Karpas-422 (cell line): ENCODE results near the gene PCARE. TPM values are rescaled to one million over a fixed set of nuclear protein-coding genes. Genes with fewer than 3 reads are reported as not detected.

ENCODE experiments used
- DNase-seq: peaks from one replicate; pipeline ENCODE4 v3.0.0-alpha.2; 2015
- H2AFZ ChIP-seq: fragments of 200-600 bp; sonication (generic); 2 replicates; pipeline ENCODE4 v1.6.1; 2014; ENCODE audit warnings: antibody characterized with exemption, low read length, mixed read lengths
- H3K27ac ChIP-seq: fragments of 200-600 bp; sonication (generic); 2 replicates; pipeline ENCODE4 v1.5.1; 2014; ENCODE audit warnings: mild to moderate bottlenecking, low read length, moderate library complexity
- H3K27me3 ChIP-seq: fragments of 200-600 bp; sonication (generic); 2 replicates; pipeline ENCODE4 v1.6.1; 2014; ENCODE audit warnings: low read length, mixed read lengths
- H3K36me3 ChIP-seq: fragments of 200-600 bp; sonication (generic); 2 replicates; pipeline ENCODE4 v1.6.1; 2014; ENCODE audit warnings: low read length, mixed read lengths; ENCODE audit not compliant: insufficient read depth
- H3K4me1 ChIP-seq: fragments of 200-600 bp; sonication (generic); 2 replicates; pipeline ENCODE4 v1.6.1; 2014; ENCODE audit warnings: mild to moderate bottlenecking, low read length, mixed read lengths
- H3K4me2 ChIP-seq: fragments of 200-600 bp; sonication (generic); 2 replicates; pipeline ENCODE4 v1.6.1; 2014; ENCODE audit warnings: low read length, low read depth, mild to moderate bottlenecking; ENCODE audit not compliant: poor library complexity, severe bottlenecking
- H3K4me3 ChIP-seq: fragments of 200-600 bp; sonication (generic); 2 replicates; pipeline ENCODE4 v1.5.1; 2014; ENCODE audit warnings: mild to moderate bottlenecking, antibody characterized with exemption, low read length, mixed read lengths
- H3K79me2 ChIP-seq: fragments of 200-600 bp; sonication (generic); 2 replicates; pipeline ENCODE4 v1.6.1; 2014; ENCODE audit warnings: mild to moderate bottlenecking, low read length, mixed read lengths
- H3K9ac ChIP-seq: fragments of 200-600 bp; sonication (generic); 2 replicates; pipeline ENCODE4 v1.6.0; 2014; ENCODE audit warnings: low read length
- H3K9me2 ChIP-seq: fragments of 200-600 bp; sonication (generic), shearing (Covaris generic); replicated peaks from 2 replicates; pipeline ENCODE4 v1.6.0; 2014; ENCODE audit warnings: mild to moderate bottlenecking, low read length, moderate library complexity; ENCODE audit not compliant: insufficient read depth
- H3K9me3 ChIP-seq: fragments of 300-700, 200-600 bp; sonication (generic); 2 replicates; pipeline ENCODE4 v1.6.1; 2014; ENCODE audit warnings: low read length, mixed read lengths
- H4K20me1 ChIP-seq: fragments of 200-600 bp; sonication (generic); 2 replicates; pipeline ENCODE4 v1.6.1; 2014; ENCODE audit warnings: mild to moderate bottlenecking, antibody characterized with exemption, low read length, low read depth; ENCODE audit not compliant: insufficient read depth
- total RNA-seq: library from RNA; depleted of rRNA; stranded (reverse); fragments of >200 nt; shearing (Covaris generic); gene quantifications from 2 replicates; pipeline ENCODE4 v1.2.3, GENCODE V29; 2014; ENCODE audit warnings: low replicate concordance; rRNA removed

The PCARE gene
- not detected in 2 replicates for total RNA-seq

- no peak within 1 kb of the TSS for H3K4me2 ChIP-seq
- no peaks in the 10 kb centered on the region for H4K20me1 ChIP-seq
- no peak within 1 kb of the TSS for H2AFZ ChIP-seq
- no peaks in the 10 kb centered on the region for H3K9me3 ChIP-seq
- H3K79me2 ChIP-seq, result no peaks in the 10 kb centered on the region
- no peak within 1 kb of the TSS for H3K27ac ChIP-seq
- no peak within 1 kb of the TSS for H3K9ac ChIP-seq
- no peak within 1 kb of the TSS for H3K4me3 ChIP-seq
- peaks cover 6% of the 10 kb centered on the region for H3K4me1 ChIP-seq
- no peaks in the 10 kb centered on the region for H3K27me3 ChIP-seq
- no peaks in the 10 kb centered on the region for H3K9me2 ChIP-seq
- H3K36me3 ChIP-seq, result no peaks in the 10 kb centered on the region
- DNase-seq, result no peak
Observed at GRCh38 chr2:29074411-29074810, at the start of gene PCARE. Gene PCARE, minus strand, starts transcription at chr2:29074523. Its CDS starts 262 bp downstream, at chr2:29074261.

- Histone ChIP-seq H3K4me3 (no peak overlapping the region), H3K9me3 (no peaks in the 10 kb centered on the region), H3K79me2 (no peaks in the 10 kb centered on the region), H3K9ac (no peak overlapping the region), H4K20me1 (no peaks in the 10 kb centered on the region), H3K27ac (no peak overlapping the region), H3K36me3 (no peaks in the 10 kb centered on the region), H3K27me3 (no peaks in the 10 kb centered on the region; the same call in 1 of the 2 replicates), H3K9me2 (no peaks in the 10 kb centered on the region), H3K4me1 (0 out of 2 replicates have a peak, but pooled peaks cover 2% of the 10 kb centered on the region), H3K4me2 (no peak overlapping the region), H2AFZ (no peak overlapping the region)
- DNase-seq, result no peak
Observed at GRCh38 chr2:29123617-29124349, 49.5 kb upstream of the PCARE start.

- Histone ChIP-seq H3K27ac (no peak overlapping the region), H2AFZ (no peak overlapping the region), H3K79me2 (no peaks in the 10 kb centered on the region)
Observed at GRCh38 chr2:29120846-29121245, 46.5 kb upstream of the PCARE start.

GRCh38 chr2:29119211-29119610 is 44.9 kb upstream of the PCARE start:
- no peak overlapping the region for H3K4me3 ChIP-seq
- H3K9me2 ChIP-seq, result no peaks in the 10 kb centered on the region
- H3K27me3 ChIP-seq, result no peaks in the 10 kb centered on the region
- no peak overlapping the region for H3K4me2 ChIP-seq
- H3K27ac ChIP-seq, result no peak overlapping the region
- H3K9ac ChIP-seq, result no peak overlapping the region
- H3K79me2 ChIP-seq, result no peaks in the 10 kb centered on the region
- no peaks in the 10 kb centered on the region for H3K36me3 ChIP-seq
- H4K20me1 ChIP-seq, result no peaks in the 10 kb centered on the region
- peaks cover 5% of the 10 kb centered on the region for H3K4me1 ChIP-seq
- DNase-seq, result no peak
- H3K9me3 ChIP-seq, result no peaks in the 10 kb centered on the region
- no peak overlapping the region for H2AFZ ChIP-seq

More at GRCh38 chr2:29120846-29121245, 46.5 kb upstream of the PCARE start:
- H3K4me2 ChIP-seq, result no peak overlapping the region
- H3K9me3 ChIP-seq, result no peaks in the 10 kb centered on the region
- no peak for DNase-seq
- H4K20me1 ChIP-seq, result no peaks in the 10 kb centered on the region
- no peak overlapping the region for H3K4me3 ChIP-seq
- H3K9ac ChIP-seq, result no peak overlapping the region
- H3K4me1 ChIP-seq, result peaks cover 5% of the 10 kb centered on the region
- H3K9me2 ChIP-seq, result no peaks in the 10 kb centered on the region
- H3K36me3 ChIP-seq, result no peaks in the 10 kb centered on the region
- H3K27me3 ChIP-seq, result no peaks in the 10 kb centered on the region; the same call in 1 of the 2 replicates

GRCh38 chr2:29117636-29118303 is 43.4 kb upstream of the PCARE start:
- H2AFZ ChIP-seq, result no peak overlapping the region
- H3K9me2 ChIP-seq, result no peaks in the 10 kb centered on the region
- H3K27me3 ChIP-seq, result no peaks in the 10 kb centered on the region
- H3K9me3 ChIP-seq, result no peaks in the 10 kb centered on the region
- H3K4me1 ChIP-seq, result peaks cover 5% of the 10 kb centered on the region
- H3K4me3 ChIP-seq, result no peak overlapping the region
- no peaks in the 10 kb centered on the region for H3K36me3 ChIP-seq
- no peak overlapping the region for H3K9ac ChIP-seq
- no peak overlapping the region for H3K4me2 ChIP-seq
- no peak overlapping the region for H3K27ac ChIP-seq
- no peaks in the 10 kb centered on the region for H3K79me2 ChIP-seq
- no peak for DNase-seq
- H4K20me1 ChIP-seq, result no peaks in the 10 kb centered on the region

GRCh38 chr2:29115797-29116781 is 41.8 kb upstream of the PCARE start:
- H3K36me3 ChIP-seq, result no peaks in the 10 kb centered on the region
- H3K27me3 ChIP-seq, result no peaks in the 10 kb centered on the region
- no peak overlapping the region for H3K27ac ChIP-seq
- H3K9ac ChIP-seq, result no peak overlapping the region
- H3K9me3 ChIP-seq, result no peaks in the 10 kb centered on the region
- peaks cover 5% of the 10 kb centered on the region for H3K4me1 ChIP-seq
- peak overlapping the region; percentile 37 for H3K4me2 ChIP-seq
- H4K20me1 ChIP-seq, result no peaks in the 10 kb centered on the region
- peak overlapping the region; percentile 72; the same call in 1 of the 2 replicates for H2AFZ ChIP-seq
- no peaks in the 10 kb centered on the region for H3K79me2 ChIP-seq
- peak overlapping the region; percentile 15; the same call in 1 of the 2 replicates for H3K4me3 ChIP-seq
- no peak for DNase-seq
- no peaks in the 10 kb centered on the region for H3K9me2 ChIP-seq

- Histone ChIP-seq H3K9me2 (no peaks in the 10 kb centered on the region), H3K4me3 (peak within 1 kb of the TSS; percentile 15; the same call in 1 of the 2 replicates), H3K9me3 (no peaks in the 10 kb centered on the region), H3K79me2 (no peaks in the 10 kb centered on the region), H3K4me1 (peaks cover 5% of the 10 kb centered on the region), H3K4me2 (peak within 1 kb of the TSS; percentile 37), H4K20me1 (no peaks in the 10 kb centered on the region), H3K27me3 (no peaks in the 10 kb centered on the region), H3K36me3 (no peaks in the 10 kb centered on the region), H3K27ac (no peak within 1 kb of the TSS), H3K9ac (no peak within 1 kb of the TSS), H2AFZ (peak within 1 kb of the TSS; percentile 72; the same call in 1 of the 2 replicates)
- no peak for DNase-seq
Observed at GRCh38 chr2:29114946-29115609, 40.8 kb upstream of the PCARE start, which contains the start of gene CLIP4. Gene CLIP4, plus strand, starts transcription at chr2:29115415. Its CDS starts 5,974 bp downstream, at chr2:29121389.
